ENCODE measurements around the gene RAF1.

DNA sequence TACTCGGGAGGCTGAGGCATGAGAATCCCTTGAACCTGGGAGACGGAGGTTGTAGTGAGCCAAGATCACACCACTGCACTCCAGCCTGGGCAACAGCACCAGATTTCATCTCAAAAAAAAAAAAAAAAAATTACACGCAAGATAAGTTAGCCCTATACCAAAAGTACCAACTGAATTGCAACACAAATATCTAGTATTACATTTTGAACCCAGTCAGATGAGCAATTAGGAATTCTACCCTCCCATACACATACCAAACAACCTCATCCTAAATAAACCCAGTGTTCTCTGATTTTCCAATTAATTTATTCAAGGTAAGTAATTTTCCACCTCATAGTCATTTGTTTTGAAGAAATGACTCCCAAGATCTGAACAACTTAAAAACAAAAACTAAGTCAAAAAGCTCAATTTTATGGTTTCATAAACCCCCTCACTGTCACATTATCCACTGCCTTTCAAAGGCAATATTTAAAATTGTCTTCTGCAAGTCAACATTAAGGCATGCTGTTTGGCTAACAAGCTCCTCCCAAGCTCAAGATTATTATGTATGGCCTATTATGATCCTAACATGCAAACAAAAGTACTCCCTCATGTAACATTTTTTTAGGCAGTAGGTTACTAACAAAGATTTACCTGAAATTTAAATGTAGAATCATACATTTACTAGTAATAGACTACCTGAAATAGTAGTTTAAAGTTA is 4.5 kb downstream of the RAF1 start:
- no peak for TF ChIP-seq CTCF (IDR thresholded peaks at IDR 0.05)
- no peak for TF ChIP-seq EP300 (IDR thresholded peaks at IDR 0.05)

Data from stomach (tissue), 4 donors.